HTR-8/SVneo (cell line): Measurements from ENCODE around the gene RTF2.

Source experiments
- DNase-seq: peaks from one replicate; pipeline ENCODE4 v3.0.0; 2011; ENCODE audit warnings: low spot score, mixed read lengths; ENCODE audit not compliant: insufficient read length
- FAIRE-seq: peaks from 2 replicates; lab custom pipeline; 2011; peaks lifted over from hg19 to GRCh38; lab: Jason Lieb, UNC

The RTF2 gene

DNA sequence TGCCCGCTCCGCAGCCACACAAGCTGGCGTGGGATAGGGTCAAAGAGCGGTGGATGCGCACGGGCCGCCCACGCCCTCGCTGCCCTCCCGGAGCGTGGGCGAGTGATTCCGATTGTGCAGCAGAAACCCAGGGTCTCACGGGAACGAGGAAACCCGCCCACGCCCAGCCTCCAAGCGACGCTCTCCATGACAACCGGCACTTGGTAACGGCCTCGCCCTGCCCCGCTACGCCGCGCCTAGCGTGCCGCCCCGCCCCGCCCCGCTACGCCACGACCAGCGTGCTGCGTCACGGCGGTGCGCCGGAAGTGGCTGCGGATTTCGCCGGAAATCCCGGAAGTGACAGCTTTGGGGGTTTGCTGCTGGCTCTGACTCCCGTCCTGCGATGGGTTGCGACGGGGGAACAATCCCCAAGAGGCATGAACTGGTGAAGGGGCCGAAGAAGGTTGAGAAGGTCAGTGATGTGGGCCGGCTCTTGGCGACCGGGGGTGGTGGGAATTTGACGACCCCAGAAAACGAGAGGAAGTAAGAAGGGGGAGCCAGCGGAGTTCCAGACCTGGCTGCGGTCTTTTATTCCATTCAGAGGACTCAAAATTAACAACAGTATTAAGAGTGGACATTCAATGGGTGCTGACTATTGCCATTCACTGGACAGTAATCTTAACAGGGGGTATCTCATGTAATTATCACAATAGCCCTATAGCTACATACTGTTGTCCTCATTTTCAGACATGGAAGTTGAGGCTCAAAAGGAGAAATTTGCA lies at the start of gene RTF2:
Gene RTF2 (plus strand): TSS at position 312 of the 761 bp plus-strand sequence. CDS start 71 bp downstream, at position 383.
- FAIRE-seq: peak; percentile 100
- DNase-seq: peak; percentile 100

DNA sequence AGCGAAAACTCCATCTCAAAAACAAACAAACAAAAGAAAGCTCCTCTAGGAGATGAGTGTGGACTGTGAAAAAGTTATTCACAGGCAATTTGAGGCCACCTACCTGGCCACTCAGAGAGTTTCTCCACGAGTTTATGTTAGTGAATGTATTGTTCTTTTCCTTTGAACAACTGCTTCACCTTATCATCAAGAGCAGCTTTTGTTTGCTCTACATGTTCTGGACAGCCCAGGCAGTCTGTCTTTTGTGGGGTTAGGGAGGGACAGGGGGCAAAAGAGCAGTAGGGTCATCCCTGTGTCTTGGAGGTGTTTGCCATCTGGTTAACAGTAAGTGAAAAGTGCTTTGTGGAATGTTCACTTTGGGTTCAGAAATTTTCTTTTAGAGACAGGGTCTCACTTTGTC lies 48.4 kb upstream of the RTF2 start:
- peak; percentile 65 for FAIRE-seq
- no peak for DNase-seq

GRCh38 chr20:56420940-56421688 lies 47.3 kb upstream of the RTF2 start:
- no peak for FAIRE-seq
- DNase-seq: no peak

DNA sequence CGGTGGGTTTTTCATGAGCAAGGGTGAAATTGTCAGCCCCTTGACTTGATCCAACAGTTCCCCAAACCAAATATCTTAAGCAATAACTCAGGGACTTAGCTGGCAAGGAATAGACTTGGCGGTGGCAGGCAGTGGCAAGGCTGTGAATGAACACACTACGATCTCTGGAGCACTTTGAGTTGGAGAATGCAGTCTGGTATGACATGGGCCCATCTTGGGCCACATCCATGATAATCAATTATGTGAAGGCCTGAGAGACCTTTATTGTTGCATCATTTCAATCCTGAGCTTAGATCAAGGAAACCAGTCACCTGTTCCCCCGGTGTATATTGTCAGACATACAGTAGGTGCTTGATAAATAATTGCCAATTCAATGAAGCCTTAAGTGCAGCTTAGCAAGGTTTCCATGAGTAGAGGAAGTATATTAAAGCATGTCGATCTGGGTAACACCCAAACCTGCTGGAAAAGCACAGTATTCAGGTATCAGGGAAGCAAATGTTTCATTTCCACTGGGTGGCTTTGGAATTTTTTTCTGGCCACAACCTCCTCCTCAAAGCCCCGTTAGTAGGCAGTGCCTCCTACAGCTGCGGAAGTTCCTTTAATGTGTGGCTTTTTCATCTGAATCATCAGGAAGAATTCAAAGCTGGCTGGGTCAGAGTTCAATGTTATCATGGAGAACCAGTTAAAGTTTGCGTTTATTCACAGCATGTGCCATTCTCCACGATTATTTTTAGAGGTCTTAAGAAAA lies 46.2 kb upstream of the RTF2 start:
- no peak for FAIRE-seq
- peak; percentile 96 for DNase-seq

DNA sequence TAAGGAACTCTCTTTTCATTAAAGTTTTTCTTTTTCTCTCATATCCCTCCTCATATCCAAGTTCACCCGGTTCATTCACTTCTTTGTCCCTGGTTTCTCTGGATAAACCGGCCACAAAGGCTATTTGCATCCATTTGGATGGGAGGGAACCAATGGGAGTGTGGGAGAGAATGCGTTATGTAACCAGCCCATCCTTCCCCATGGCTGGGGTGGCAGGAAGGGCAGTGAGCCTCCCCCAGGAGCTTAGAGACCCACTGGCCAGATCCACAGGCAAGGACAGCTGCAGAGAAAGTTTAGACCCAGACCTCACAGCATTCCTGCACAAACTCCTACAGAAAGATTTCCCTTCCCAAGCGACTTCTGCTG lies 45.6 kb upstream of the RTF2 start:
- DNase-seq (no peak), FAIRE-seq (peak; percentile 97)

GRCh38 chr20:56423211-56423610 lies 45.2 kb upstream of the RTF2 start:
- FAIRE-seq: no peak
- DNase-seq: no peak

GRCh38 chr20:56423886-56424285 lies 44.5 kb upstream of the RTF2 start:
- DNase-seq: no peak
- FAIRE-seq: no peak

DNA sequence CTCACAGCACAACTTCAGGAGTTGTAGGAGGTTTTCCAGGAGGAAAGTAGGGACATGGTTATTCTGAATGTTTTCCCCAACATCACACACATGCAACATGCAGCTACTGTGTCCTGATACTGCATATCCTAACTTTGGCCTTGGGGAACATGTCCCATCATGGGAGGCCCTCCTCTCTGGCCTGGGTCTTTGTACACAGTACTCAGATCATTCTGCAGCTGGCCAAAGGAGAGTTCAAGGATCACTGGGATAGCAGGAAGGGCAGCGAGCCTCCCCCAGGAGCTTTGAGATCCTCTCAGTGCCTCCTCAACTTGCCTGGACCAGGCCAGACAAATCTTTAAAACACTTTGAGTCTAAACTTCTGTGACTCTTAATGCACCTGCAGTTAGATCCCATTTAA lies 43.5 kb upstream of the RTF2 start:
- FAIRE-seq (no peak), DNase-seq (no peak)

DNA sequence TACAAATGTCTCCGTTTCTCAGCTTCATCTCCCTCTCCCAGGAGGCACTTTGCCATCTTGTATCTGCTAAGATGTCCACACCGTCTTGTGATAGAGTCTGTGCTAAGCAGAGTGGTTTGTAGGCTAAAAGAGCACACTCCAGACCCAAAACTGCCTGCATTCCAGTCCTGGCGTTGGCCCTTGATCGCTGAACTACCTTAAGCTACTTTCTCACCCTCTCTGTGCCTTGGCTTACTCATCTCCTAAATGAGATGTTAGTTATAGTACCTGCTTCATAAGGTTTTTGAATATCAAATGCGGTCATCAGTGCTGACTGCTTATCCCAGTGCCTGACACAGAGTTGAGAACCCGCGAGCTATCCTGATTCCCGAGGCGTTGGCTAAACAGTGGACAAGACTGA lies 42.4 kb upstream of the RTF2 start:
- FAIRE-seq (peak; percentile 70), DNase-seq (no peak)

DNA sequence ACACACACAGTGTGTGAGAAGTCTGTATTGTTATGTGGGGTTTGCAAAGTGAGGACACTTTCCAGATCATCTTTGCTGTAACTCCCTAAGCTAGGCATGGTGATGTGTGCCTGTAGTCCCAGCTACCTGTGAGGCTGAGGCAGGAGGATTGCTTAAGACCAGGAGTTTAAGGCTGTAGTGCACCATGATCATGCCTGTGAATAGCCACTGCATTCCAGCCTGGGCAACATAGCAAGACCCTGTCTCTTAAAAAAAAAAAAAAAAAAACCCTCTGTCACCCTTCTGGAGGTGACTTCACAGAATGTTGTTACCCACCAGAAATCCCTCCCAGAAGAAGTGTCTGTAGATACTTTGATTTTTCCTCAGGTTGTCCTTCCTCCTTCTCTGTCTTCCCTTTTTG lies 41.5 kb upstream of the RTF2 start:
- FAIRE-seq (peak; percentile 36), DNase-seq (no peak)

DNA sequence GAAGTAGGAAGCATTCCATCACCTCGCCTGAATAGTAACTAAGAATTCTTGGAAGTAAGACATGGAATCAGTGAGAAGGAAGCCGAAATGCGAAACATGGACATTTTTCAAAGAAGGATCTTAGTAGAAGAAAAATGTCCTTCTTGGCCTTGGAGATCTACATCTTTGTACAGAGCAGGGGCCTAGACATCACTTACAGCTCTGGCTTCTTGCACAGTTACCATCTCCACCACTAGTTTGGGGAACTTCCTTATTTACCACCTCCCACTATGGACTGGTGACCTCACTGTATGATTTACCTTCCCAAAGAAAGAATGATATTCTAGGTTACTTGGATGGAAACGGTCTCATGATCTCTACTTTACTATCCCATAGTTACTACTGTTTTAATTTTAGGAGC lies 40.6 kb upstream of the RTF2 start:
- FAIRE-seq: no peak
- DNase-seq: no peak

- DNase-seq (no peak), FAIRE-seq (no peak)
These were observed 40.0 kb upstream of the RTF2 start for GRCh38 chr20:56428410-56428809.

DNA sequence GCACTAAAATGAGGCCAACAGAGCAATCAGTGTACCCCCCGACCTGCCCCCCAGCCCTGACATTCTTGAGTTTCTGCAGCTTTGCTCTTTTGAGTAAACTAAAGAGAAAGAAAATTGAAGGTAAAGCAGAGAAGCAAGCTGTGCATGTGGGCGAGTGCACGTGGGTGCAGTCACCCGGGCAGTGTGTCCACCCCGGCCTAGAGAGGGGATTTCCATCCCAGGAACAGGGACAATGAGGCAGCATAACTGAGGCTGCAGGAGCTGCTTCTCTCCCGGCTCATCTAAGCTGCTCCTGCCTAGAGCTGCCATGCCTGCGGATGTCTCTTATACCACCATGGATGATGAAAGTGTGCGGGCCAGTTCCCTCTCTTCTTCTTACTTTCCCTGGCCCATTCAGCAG lies 39.5 kb upstream of the RTF2 start:
- DNase-seq: no peak
- FAIRE-seq: no peak

DNA sequence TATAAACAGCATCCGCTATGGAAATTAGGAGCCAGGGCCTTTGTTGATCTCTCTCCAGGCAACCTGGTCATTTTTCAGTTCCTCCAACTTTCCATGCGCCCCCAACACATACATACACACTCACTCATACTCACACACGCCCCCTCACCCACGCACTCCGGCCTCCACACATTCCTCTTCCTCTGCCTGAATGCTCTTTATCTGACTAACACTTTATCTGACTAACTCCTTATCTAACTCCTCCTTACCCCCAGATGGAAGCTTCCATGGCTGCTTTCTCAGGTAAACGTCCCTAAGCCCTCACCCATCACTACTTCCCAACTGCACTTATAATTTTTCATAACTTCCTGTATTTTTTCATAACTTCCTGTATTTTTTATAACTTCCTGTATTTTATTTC lies 38.9 kb upstream of the RTF2 start:
- peak; percentile 98 for FAIRE-seq
- DNase-seq: peak; percentile 61

DNA sequence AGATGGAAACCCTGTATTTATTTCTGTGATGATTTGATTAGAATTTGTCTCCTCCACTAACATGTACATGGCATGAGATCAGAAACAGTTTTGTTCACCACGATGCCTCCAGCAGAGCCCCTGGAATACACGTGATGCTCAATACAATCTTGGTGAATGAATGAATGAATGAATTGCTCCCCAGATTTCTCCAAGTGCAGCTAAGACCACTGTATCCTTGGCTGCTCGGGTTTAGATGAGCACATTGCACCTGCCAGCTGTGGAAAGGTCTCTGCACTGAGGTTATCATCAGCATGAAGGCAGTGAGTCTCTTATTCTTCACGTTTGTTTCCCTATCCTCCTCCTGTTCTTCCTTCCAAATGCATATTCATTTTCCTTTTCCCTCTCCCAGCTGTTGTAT lies 38.5 kb upstream of the RTF2 start:
- DNase-seq (no peak), FAIRE-seq (no peak)

DNA sequence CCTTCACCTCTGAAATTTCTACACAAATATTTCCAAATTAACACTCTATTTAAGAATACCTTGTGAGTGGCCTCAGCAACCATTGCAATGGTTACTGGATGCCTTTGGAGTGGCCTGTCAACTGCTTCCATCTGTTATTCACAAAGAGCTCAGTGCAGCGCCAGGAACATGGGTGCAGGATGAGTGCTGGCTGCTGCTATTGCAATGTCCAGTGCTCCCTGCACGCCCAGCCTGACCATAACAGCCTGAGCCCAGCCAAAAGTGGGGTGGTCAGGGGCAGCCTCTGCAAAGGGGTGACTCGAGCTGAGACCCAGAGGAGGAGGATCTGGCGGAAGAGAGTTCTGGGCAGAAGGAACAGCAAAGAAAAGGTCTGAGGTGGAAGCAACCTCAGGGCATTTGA lies 38.0 kb upstream of the RTF2 start:
- DNase-seq (no peak), FAIRE-seq (peak; percentile 91)

GRCh38 chr20:56430957-56431356 lies 37.5 kb upstream of the RTF2 start:
- FAIRE-seq (peak; percentile 51), DNase-seq (no peak)

DNA sequence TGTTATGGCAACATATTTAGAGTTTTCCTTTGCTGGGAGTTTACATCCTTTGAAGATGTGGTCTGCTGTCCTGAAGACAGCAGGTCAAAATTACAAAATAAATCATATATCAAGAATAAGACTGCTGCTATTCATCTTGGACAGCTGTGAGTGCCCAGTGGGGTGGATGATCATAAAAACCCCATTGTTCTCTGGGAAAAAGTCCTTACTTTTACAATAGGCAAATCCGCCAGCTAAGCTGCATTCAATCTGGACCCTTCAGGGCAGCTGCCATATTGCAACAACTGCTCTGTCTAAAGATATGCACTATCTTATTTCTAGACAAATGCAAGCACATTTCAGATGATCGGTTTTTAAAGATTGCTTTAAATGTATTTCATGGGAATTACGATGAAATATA lies 37.0 kb upstream of the RTF2 start:
- DNase-seq (no peak), FAIRE-seq (peak; percentile 68)

DNA sequence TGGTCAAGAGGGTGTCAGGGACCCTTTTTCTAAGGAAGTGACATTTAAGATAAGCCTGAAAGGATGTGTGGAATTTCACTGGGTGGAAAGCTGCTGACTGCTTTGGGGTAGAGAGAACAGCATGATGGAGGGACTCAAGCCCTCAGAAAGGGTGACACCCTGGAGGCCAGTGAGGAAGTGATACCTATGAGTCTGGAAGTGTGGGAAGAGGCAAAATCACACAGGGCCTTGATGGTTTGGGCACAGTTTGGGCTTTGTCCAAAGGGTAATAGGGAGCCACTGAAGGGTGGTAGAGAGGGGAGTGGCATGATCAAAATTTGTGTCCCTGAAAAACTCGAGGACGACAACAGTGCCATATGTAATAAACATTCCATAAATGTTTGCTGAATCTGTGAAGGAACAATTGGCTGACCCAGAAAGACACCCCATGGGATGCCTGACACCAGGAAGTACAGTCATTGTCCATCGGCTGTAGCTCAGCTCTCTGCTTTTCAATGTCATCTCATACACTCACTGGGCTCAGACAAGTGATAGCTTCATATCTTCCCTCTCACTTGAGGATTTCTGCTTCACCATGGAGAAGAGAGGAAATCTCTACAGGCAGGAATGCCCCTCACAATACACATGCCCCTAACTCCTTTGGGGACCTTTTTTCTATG lies 35.1 kb upstream of the RTF2 start:
- FAIRE-seq (no peak), DNase-seq (no peak)

DNA sequence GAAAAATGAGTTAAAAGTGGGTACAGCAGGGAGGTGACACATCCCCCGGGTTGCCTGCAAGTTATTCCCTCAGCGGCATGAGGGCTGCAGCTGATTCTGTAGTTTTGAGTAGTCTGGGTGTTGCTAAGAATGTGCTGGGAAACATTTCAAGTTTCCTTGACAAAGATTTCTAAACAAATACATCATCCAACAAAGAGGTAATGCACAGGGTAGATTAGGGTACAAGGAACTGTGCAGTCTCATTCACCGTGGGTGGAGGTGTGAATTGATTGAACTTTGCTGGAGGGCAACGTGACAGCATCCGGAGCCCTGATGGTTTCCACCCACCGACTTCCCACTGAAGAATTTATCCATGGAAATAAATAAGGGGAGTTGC lies 34.6 kb upstream of the RTF2 start:
- DNase-seq: no peak
- peak; percentile 93 for FAIRE-seq
